Measurements from ENCODE around the gene SIKE1. TPM values are rescaled to one million over a fixed set of nuclear protein-coding genes. Genes with fewer than 3 reads are reported as not detected.

The SIKE1 gene
- polyA plus RNA-seq, 3 donors, result 15.2 to 30.4 (median 26.9) TPM

DNA sequence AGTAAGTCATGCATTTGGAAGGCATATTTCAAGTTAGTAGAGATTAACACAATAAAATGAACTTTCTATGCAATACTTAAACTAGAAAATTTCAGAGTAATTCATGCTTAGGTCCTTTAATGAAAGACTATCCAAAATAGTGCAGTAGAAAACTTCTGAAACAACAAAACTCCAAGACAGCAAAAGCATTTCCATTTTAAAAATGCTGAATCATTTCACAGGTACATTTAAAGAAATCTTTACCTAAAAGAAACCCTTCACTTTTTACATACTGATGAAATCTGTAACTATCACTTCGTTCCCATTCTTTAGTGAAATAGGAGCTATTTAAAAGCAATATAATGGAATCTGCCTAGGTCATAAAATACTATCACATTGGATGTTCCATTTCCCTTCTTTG is 40.2 kb downstream of the SIKE1 start:
- intact Hi-C loops (cut with micrococcal nuclease), result no loop called here
- Histone ChIP-seq H3K4me3 (replicated peaks in 1 of 3; ENCODE audit: low read depth in 2 of 3, low read length in 3 of 3) (no peak overlapping the region), H3K79me2 (ENCODE audit: insufficient read depth, low read length) (peaks cover 87% of the 10 kb centered on the region), H3K9me3 (replicated peaks in 1 of 2; ENCODE audit: control insufficient read depth in 1 of 2, insufficient read depth in 1 of 2, low read length in 2 of 2) (no peaks in the 10 kb centered on the region), H4K20me1 (ENCODE audit: insufficient read depth, low read length) (peaks cover 100% of the 10 kb centered on the region), H3K27me3 (ENCODE audit: control insufficient read depth in 2 of 2, insufficient read depth in 2 of 2, low read length in 2 of 2) (no peaks in the 10 kb centered on the region), H3K9ac (ENCODE audit: insufficient read depth, low read length, poor library complexity, severe bottlenecking) (no peak overlapping the region), H3K4me1 (ENCODE audit: control insufficient read depth in 1 of 2, insufficient read depth in 2 of 2, low read length in 2 of 2) (no peaks in the 10 kb centered on the region), H3K4me2 (replicated peaks; ENCODE audit: extremely low read depth, low read length, poor library complexity, severe bottlenecking) (no peak overlapping the region), H3K36me3 (replicated peaks in 1 of 2; ENCODE audit: control insufficient read depth in 1 of 2, insufficient read depth in 2 of 2, low read length in 2 of 2) (peaks cover 61 to 100% of the 10 kb centered on the region in 2 donors), H3K27ac (ENCODE audit: low read depth in 1 of 2, low read length in 2 of 2) (no peak overlapping the region), H2AFZ (ENCODE audit: insufficient read depth, low read depth, low read length, poor library complexity, severe bottlenecking) (no peak overlapping the region)
- H3K4me3 Mint-ChIP-seq, result no peak overlapping the region
- peaks cover 64 to 83% of the 10 kb centered on the region in 2 donors for H3K36me3 Mint-ChIP-seq
- no peaks in the 10 kb centered on the region for H3K4me1 Mint-ChIP-seq
- no peaks in the 10 kb centered on the region for H3K27me3 Mint-ChIP-seq (ENCODE audit: low read depth in 3 of 3)
- no peak overlapping the region for H3K27ac Mint-ChIP-seq
- no peak for DNase-seq
- TF ChIP-seq, protein P1, sequence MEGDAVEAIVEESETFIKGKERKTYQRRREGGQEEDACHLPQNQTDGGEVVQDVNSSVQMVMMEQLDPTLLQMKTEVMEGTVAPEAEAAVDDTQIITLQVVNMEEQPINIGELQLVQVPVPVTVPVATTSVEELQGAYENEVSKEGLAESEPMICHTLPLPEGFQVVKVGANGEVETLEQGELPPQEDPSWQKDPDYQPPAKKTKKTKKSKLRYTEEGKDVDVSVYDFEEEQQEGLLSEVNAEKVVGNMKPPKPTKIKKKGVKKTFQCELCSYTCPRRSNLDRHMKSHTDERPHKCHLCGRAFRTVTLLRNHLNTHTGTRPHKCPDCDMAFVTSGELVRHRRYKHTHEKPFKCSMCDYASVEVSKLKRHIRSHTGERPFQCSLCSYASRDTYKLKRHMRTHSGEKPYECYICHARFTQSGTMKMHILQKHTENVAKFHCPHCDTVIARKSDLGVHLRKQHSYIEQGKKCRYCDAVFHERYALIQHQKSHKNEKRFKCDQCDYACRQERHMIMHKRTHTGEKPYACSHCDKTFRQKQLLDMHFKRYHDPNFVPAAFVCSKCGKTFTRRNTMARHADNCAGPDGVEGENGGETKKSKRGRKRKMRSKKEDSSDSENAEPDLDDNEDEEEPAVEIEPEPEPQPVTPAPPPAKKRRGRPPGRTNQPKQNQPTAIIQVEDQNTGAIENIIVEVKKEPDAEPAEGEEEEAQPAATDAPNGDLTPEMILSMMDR (IDR thresholded peaks at IDR 0.05), result no peak
- WGBS (ENCODE audit: insufficient coverage), result no CpG with 5 or more reads among the region's 1 CpG
- H3K9me3 Mint-ChIP-seq, result no peaks in the 10 kb centered on the region

DNA sequence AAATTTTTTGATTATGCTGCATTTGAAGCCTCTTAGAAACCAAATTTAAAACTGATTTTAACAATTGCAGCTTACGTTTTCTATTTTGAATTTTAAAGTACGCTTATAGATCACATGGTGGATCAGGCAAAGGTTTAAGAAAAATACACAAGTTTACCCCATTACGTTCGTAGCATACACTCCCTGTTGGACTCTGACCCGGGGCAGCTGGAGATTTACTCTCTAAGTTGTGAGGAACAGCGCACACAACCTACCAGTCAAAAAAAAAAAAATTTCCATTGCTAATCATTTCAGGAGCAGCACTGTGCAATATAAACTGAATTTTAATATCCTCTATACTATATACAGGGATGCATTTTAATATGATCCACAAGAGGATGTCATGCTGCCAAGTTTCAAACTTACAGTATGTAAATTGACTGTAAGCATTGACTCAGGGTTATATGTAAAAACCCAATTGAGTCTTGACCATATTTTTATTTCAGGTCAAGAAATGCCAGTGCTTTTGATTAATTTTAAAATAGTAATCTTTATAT is 43.1 kb downstream of the SIKE1 start:
- TF ChIP-seq, protein P1 (IDR thresholded peaks at IDR 0.05), result no peak
- Mint-ChIP-seq H3K27me3 (ENCODE audit: low read depth in 3 of 3) (no peaks in the 10 kb centered on the region), H3K27ac (no peak overlapping the region), H3K9me3 (no peaks in the 10 kb centered on the region), H3K4me3 (no peak overlapping the region), H3K36me3 (peaks cover 72 to 85% of the 10 kb centered on the region in 2 donors), H3K4me1 (no peaks in the 10 kb centered on the region)
- no peak overlapping the region for H3K4me2 ChIP-seq (replicated peaks; ENCODE audit: extremely low read depth, low read length, poor library complexity, severe bottlenecking)
- peaks cover 80 to 100% of the 10 kb centered on the region in 2 donors for H3K36me3 ChIP-seq (replicated peaks in 1 of 2; ENCODE audit: control insufficient read depth in 1 of 2, insufficient read depth in 2 of 2, low read length in 2 of 2)
- H3K4me3 ChIP-seq (replicated peaks in 1 of 3; ENCODE audit: low read depth in 2 of 3, low read length in 3 of 3), result no peak overlapping the region
- 100% methylated on average over 2 of the region's 6 CpGs for whole genome bisulfite sequencing (ENCODE audit: insufficient coverage)
- H3K4me1 ChIP-seq (ENCODE audit: control insufficient read depth in 1 of 2, insufficient read depth in 2 of 2, low read length in 2 of 2), result no peaks in the 10 kb centered on the region
- H3K9me3 ChIP-seq (replicated peaks in 1 of 2; ENCODE audit: control insufficient read depth in 1 of 2, insufficient read depth in 1 of 2, low read length in 2 of 2), result no peaks in the 10 kb centered on the region
- H3K27me3 ChIP-seq (ENCODE audit: control insufficient read depth in 2 of 2, insufficient read depth in 2 of 2, low read length in 2 of 2), result no peaks in the 10 kb centered on the region
- no peak for DNase-seq
- H3K79me2 ChIP-seq (ENCODE audit: insufficient read depth, low read length), result peaks cover 59% of the 10 kb centered on the region
- H3K27ac ChIP-seq (ENCODE audit: low read depth in 1 of 2, low read length in 2 of 2), result no peak overlapping the region
- H2AFZ ChIP-seq (ENCODE audit: insufficient read depth, low read depth, low read length, poor library complexity, severe bottlenecking), result no peak overlapping the region
- intact Hi-C loops (cut with micrococcal nuclease), result no loop called here
- no peak overlapping the region for H3K9ac ChIP-seq (ENCODE audit: insufficient read depth, low read length, poor library complexity, severe bottlenecking)
- H4K20me1 ChIP-seq (ENCODE audit: insufficient read depth, low read length), result peaks cover 92% of the 10 kb centered on the region

All from CD14-positive monocyte (primary cell).